IPS-18c (cell line): ENCODE measurements around the gene SLC25A48.

ENCODE experiments used
- H3K4me3 ChIP-seq: 2 replicates; pipeline ENCODE4 v1.7.0; 2013; ENCODE audit warnings: low read depth, mild to moderate bottlenecking, low read length, moderate library complexity; ENCODE audit not compliant: insufficient read depth
- H3K9me3 ChIP-seq: one replicate; pipeline ENCODE4 v1.6.1; 2013; ENCODE audit warnings: mild to moderate bottlenecking, low read length, moderate library complexity; ENCODE audit not compliant: control insufficient read depth, insufficient read depth

Gene SLC25A48

DNA sequence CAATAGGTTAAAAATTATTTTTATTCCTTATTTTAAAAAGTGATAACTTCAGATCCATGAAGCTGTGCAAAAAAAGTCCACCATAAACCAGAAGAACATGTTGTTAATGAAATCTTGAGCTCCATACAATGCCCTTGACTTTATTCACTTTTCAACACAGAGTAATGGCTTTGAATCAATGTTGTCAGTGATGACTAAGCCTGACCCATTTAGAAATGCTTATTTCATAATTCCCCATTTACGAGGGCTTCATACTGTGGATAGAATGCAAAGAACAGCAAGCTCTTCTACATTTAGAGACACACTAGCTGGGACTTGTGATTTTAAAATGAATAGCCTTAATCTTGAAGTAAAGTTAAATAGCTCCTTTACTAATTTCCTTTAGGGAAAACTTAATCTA is 86.9 kb downstream of the SLC25A48 start:
- Histone ChIP-seq H3K4me3 (no peak overlapping the region), H3K9me3 (no peaks in the 10 kb centered on the region)

DNA sequence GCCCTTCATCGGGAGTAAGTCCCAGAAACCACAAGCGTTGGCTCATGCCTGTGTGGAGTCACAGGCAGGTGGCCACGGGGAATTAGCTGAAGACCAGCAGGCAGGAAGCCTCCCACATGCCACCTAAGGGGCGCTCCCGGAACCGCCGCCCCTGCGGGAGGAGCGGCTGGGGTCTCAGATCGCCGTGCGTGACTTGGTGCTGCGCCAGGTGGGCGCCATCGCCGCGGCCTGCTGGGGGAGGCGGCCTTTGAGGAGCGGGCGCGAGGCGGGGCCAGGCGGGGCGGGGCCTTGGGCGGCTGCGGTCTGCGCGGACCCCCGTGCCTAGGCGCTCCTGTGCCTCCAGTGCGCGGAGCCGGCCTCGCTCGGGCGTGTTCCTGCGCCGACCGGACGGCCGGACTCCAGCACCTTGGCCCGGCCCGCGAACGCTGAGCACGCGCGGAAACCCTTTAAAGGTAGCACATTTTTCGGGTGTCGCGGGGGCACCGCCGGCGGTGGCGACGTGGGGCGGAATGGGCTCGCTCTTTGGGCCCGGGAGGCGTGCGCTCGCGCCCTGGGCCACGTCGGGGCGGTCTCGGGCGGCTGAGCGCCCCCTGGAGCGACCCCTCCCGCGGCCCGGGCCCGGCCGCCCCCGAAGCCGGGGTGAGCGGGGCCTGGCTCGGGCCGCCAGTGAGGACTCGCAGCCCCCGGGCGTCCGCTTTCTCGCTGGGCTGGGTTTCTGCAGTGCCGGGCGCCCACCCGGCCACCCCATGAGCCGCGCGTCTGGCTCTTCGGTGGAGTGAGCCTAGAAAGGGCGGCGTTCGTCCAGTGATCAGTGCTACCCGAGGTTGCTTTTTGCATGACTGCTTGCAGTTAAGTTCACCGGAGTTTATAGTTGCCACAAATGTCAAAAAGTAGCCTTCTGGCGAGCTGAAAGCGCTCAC is 95.8 kb downstream of the SLC25A48 start:
- no peaks in the 10 kb centered on the region for H3K9me3 ChIP-seq
- peak overlapping the region; percentile 64 for H3K4me3 ChIP-seq

- H3K9me3 ChIP-seq = no peaks in the 10 kb centered on the region
- peak overlapping the region; percentile 64 for H3K4me3 ChIP-seq
Measured at GRCh38 chr5:135930949-135931295, 96.5 kb downstream of the SLC25A48 start.

DNA sequence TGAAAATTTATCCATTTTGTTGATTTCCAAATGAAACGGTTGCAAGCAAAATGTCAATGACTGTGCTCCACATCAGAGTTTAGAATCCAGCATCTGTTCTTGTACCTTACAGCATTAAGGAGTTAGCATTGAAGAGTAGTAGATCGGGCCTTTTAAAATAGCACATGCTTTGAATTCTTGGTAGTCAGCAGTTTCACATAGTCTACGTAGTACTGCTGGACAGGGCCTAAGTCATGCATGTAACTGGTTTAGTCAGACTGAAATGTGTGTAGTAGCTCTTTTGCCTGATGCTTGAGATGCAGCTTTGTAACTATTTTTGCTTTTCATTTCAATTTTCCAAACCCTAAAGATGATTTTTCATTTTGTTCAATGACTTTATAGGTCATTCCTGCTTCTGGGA is 100.5 kb downstream of the SLC25A48 start:
- Histone ChIP-seq H3K9me3 (no peaks in the 10 kb centered on the region), H3K4me3 (no peak overlapping the region)

DNA sequence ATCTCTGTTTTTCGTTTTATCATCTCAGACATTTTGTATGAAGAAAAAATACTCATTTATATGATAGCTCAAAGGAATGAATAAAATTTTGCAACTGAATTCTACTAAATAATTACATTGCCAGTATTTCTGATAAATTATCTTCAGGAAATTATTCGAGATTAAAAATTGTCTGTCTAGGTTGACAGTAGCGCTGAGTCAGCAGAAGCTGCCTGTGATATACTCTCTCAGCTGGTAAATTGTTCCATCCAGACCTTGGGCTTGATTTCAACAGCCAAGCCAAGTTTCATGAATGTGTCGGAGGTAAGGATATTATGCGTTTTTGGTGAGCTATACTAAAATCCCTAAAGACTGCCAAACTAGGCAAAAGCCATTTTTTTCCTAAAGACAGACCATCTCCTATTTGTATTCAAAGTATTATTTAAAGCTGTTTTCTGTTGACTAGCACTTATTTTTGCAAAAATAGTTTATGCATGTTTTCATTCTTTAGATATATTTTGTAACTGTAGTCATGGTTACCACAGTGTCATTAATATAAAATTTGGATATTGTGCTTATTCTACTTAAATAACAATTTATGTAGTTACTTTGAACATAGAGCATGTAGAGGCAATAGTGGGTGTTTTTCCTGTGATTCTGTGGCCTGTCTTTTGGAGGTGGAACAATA is 102.9 kb downstream of the SLC25A48 start:
- Histone ChIP-seq H3K4me3 (no peak overlapping the region), H3K9me3 (no peaks in the 10 kb centered on the region)
